Muscle layer of colon (tissue), 2 donors: Measurements from ENCODE around the gene FIBIN.

Source experiments
- H3K27ac ChIP-seq: one replicate; pipeline ENCODE4 v1.7.0; 2013; ENCODE audit warnings: low read depth, mild to moderate bottlenecking, low read length, moderate library complexity
- H3K27me3 ChIP-seq, 2 donors: one replicate each; pipeline ENCODE4 v1.7.0; 2013; ENCODE audit warnings: low read length in 2 of 2, mild to moderate bottlenecking in 2 of 2; ENCODE audit not compliant: insufficient read depth in 2 of 2, control insufficient read depth in 1 of 2
- H3K36me3 ChIP-seq: one replicate; pipeline ENCODE4 v1.7.0; 2013; ENCODE audit warnings: mild to moderate bottlenecking, low read length; ENCODE audit not compliant: insufficient read depth
- H3K4me1 ChIP-seq: one replicate; pipeline ENCODE4 v1.7.0; 2013; ENCODE audit warnings: mild to moderate bottlenecking, low read length; ENCODE audit not compliant: insufficient read depth
- H3K4me3 ChIP-seq, 2 donors: one replicate each; pipeline ENCODE4 v1.7.0; 2013; ENCODE audit warnings: low read length in 2 of 2, low read depth in 1 of 2, mild to moderate bottlenecking in 1 of 2, moderate library complexity in 1 of 2
- H3K9ac ChIP-seq: one replicate; pipeline ENCODE4 v1.7.0; 2013; ENCODE audit warnings: low read length
- H3K9me3 ChIP-seq: one replicate; pipeline ENCODE4 v1.7.0; 2013; ENCODE audit warnings: mild to moderate bottlenecking, low read length
- donor health status: abdominal sarcoma.
- donor health status: Adenocarcinoma of cecum.

Gene FIBIN

GRCh38 chr11:27002838-27003237, 8.9 kb downstream of the FIBIN start:
- Histone ChIP-seq H3K4me3 (no peak overlapping the region), H3K27ac (no peak overlapping the region), H3K9me3 (no peaks in the 10 kb centered on the region), H3K36me3 (no peaks in the 10 kb centered on the region), H3K9ac (no peak overlapping the region), H3K4me1 (peaks cover 28% of the 10 kb centered on the region), H3K27me3 (no peaks in the 10 kb centered on the region)

DNA sequence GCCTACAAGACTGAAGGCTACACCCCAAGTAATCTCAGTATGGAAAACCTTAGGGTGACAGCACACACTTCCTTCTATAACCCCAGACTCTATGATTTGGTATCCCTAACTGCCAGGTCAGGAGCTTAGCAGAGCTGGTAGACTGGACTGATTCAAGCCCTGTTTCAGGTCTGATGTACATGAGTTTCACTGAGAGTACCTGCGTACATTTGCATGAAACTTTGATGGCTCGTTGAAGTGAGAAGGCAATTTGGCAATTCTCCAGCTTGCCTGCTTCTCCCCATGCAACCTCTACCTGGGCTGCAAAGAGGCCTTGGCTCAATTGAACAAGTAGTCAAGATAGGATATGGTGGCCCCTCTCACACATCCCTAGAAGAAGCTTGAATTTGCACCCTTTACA, 10.2 kb downstream of the FIBIN start:
- Histone ChIP-seq H3K4me1 (peaks cover 22% of the 10 kb centered on the region), H3K4me3 (no peak overlapping the region), H3K36me3 (no peaks in the 10 kb centered on the region), H3K27ac (no peak overlapping the region), H3K9ac (no peak overlapping the region), H3K9me3 (no peaks in the 10 kb centered on the region), H3K27me3 (no peaks in the 10 kb centered on the region)

DNA sequence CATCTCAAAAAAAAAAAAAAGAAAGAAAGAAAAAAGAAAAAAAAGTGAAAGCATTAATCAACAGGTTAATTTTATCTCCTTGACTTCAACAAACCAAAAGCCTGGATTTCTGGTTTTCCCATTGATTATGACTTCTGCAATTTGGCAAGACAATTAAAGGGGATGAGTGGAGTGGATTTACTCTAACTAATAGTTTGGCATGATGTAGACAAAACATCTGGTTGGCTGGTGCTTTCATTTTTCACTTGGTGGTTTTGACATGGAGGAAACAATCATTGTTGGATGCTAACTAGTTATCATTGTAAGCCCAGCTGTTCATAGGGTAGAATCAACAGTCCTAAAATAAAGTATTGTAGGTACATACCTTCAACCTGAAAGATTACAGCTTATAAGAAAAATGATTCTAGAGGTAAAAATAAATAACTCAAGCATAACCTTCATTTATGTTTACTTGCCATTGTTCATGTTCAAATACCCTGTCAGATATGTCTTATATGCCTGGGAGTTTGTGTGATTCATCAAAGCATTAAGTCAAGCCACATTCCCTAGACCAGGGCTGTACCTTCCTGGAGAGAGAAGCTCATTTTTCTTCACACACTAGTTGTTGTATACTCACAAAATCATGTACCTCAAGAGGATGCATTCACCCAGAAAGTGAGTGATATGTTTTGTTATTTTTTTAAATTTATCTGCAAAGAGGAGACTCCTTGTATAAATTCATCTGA, 15.1 kb downstream of the FIBIN start:
- no peak overlapping the region for H3K4me3 ChIP-seq
- no peaks in the 10 kb centered on the region for H3K36me3 ChIP-seq
- no peak overlapping the region for H3K27ac ChIP-seq
- H3K9ac ChIP-seq: no peak overlapping the region
- H3K27me3 ChIP-seq: no peaks in the 10 kb centered on the region
- no peaks in the 10 kb centered on the region for H3K9me3 ChIP-seq
- peaks cover 27% of the 10 kb centered on the region for H3K4me1 ChIP-seq

GRCh38 chr11:27011560-27012233, 17.8 kb downstream of the FIBIN start:
- Histone ChIP-seq H3K4me3 (no peak overlapping the region), H3K27ac (peak overlapping the region; percentile 1), H3K9ac (no peak overlapping the region), H3K36me3 (no peaks in the 10 kb centered on the region), H3K4me1 (peaks cover 32% of the 10 kb centered on the region), H3K27me3 (no peaks in the 10 kb centered on the region), H3K9me3 (no peaks in the 10 kb centered on the region)

GRCh38 chr11:27012234-27012921, 18.5 kb downstream of the FIBIN start:
- Histone ChIP-seq H3K9ac (no peak overlapping the region), H3K36me3 (no peaks in the 10 kb centered on the region), H3K9me3 (no peaks in the 10 kb centered on the region), H3K27ac (peak overlapping the region; percentile 67), H3K27me3 (no peaks in the 10 kb centered on the region), H3K4me1 (peaks cover 32% of the 10 kb centered on the region), H3K4me3 (peak overlapping the region in 1 of 2 donors; percentile 2)

DNA sequence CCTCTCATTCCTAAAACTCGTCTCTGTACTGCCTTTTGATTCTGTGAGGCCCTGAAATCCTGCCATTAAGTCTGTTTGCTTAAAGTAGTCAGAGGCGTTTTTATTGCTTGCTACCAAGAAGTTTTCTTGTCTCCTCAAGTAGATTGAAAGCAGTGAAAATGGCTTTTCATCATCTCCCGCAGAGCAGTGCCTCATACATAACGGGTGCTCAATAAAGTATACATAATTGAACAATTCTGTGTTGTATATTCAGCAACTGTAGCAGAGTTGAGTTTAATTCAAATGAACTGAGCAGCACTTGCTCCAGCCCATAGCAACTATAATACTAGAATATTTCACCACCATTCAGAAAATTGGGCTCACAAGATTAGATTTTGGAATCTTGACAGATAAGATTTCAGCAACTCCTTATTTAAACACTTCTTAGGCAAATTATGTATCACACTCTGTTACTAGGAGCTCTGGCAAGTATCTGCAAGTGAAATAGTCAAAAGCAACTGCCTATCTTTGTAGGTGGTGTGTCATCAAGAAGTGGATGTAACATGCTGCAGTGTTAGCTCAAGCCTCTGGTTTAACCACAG, 20.0 kb downstream of the FIBIN start:
- no peaks in the 10 kb centered on the region for H3K36me3 ChIP-seq
- H3K9ac ChIP-seq: no peak overlapping the region
- peak overlapping the region; percentile 73 for H3K27ac ChIP-seq
- peaks cover 32% of the 10 kb centered on the region for H3K4me1 ChIP-seq
- no peaks in the 10 kb centered on the region for H3K27me3 ChIP-seq
- no peaks in the 10 kb centered on the region for H3K9me3 ChIP-seq
- no peak overlapping the region for H3K4me3 ChIP-seq

- Histone ChIP-seq H3K4me1 (peaks cover 5% of the 10 kb centered on the region), H3K9ac (no peak overlapping the region), H3K4me3 (no peak overlapping the region), H3K9me3 (no peaks in the 10 kb centered on the region), H3K36me3 (no peaks in the 10 kb centered on the region), H3K27ac (no peak overlapping the region), H3K27me3 (no peaks in the 10 kb centered on the region)
Measured at GRCh38 chr11:27018902-27019529, 25.1 kb downstream of the FIBIN start.

DNA sequence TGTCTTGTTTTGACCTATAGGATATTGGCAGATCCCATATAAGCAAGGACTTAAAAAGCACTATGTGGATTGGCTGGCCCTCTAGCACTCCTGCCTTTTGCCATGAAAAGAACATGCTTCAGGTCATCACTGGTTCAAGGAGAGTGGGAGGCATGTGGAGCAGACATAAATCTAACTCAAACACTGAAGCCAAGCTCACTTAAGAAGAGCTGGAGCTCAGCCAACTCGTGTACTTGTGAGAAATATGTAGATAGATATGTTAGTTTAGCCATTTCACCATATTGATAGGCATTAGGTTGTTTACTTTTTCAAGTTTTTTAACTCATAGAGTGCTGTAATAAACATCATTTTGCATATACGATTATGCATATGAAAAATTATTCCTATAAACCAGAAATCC, 26.8 kb downstream of the FIBIN start:
- H3K9me3 ChIP-seq: no peaks in the 10 kb centered on the region
- H3K36me3 ChIP-seq: no peaks in the 10 kb centered on the region
- H3K4me1 ChIP-seq: no peaks in the 10 kb centered on the region
- no peak overlapping the region for H3K9ac ChIP-seq
- H3K4me3 ChIP-seq: no peak overlapping the region
- no peak overlapping the region for H3K27ac ChIP-seq
- no peaks in the 10 kb centered on the region for H3K27me3 ChIP-seq

DNA sequence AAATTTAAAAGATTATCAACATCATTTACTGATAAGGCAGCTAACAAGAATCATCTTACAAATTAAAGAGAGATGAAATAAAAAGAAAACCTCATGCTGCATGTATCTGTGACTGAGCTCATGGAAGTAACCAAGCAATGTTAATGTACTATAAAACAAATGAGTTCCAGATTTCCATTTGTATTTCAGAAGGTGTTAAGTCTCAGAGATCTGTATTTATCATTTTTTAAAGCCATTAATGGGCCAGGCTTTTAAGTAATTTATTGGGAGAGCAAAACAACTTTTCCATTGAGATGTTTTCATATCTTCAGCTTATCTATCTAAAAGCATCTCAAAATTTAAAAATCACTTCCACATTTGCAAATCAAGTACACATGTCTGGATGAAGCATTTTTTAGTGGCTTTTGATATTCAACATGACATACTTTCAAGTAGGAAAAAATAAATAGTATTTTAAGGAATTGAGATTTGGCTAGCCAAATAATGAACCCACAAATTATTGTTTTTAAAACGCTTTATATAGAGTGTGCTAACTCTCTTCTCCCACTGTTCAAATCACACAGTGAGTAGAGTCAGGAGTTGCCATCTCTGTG, 28.8 kb downstream of the FIBIN start:
- Histone ChIP-seq H3K36me3 (no peaks in the 10 kb centered on the region), H3K27ac (no peak overlapping the region), H3K9me3 (no peaks in the 10 kb centered on the region), H3K4me1 (no peaks in the 10 kb centered on the region), H3K9ac (no peak overlapping the region), H3K4me3 (no peak overlapping the region), H3K27me3 (no peaks in the 10 kb centered on the region)

- Histone ChIP-seq H3K4me1 (no peaks in the 10 kb centered on the region), H3K27ac (no peak overlapping the region), H3K4me3 (no peak overlapping the region), H3K36me3 (no peaks in the 10 kb centered on the region), H3K27me3 (no peaks in the 10 kb centered on the region), H3K9ac (no peak overlapping the region), H3K9me3 (no peaks in the 10 kb centered on the region)
Measured at GRCh38 chr11:27024865-27025264, 31.0 kb downstream of the FIBIN start.
